IMR-90 (cell line): ENCODE data around the gene SLC22A14. TPM values are rescaled to one million over a fixed set of nuclear protein-coding genes. Genes with fewer than 3 reads are reported as not detected.

Source experiments
- ATAC-seq: fragments of 200-7000 bp; cut with Tn5 transposase; 2 replicates; pipeline ENCODE4 v1.9.1; 2020; ENCODE audit warnings: low read depth, mild to moderate bottlenecking, moderate library complexity
- BruUV-seq: library from RNA; stranded (reverse); fragments of 400-500 nt; replicated peaks from 2 replicates; lab custom pipeline; 2021; lab: Mats Ljungman, UMichigan
- CTCF ChIA-PET: fragments of 300-600 bp; formaldehyde crosslinking; extraction: SDS; loops from one replicate; lab custom pipeline; 2021; ENCODE audit warnings: antibody characterized with exemption; lab: Yijun Ruan, JAX
- POLR2A ChIA-PET: fragments of 300-600 bp; sonication (Branson Sonifier 250); formaldehyde crosslinking; loops from one replicate; lab custom pipeline; 2022; ENCODE audit warnings: antibody characterized with exemption; ENCODE audit not compliant: unreplicated experiment; lab: Charles Lee
- DNase-seq: peaks from one replicate; pipeline ENCODE4 v3.0.0; 2013
- H2AFZ ChIP-seq: replicated peaks from 2 replicates; pipeline ENCODE3; 2013; ENCODE audit warnings: low read length, mild to moderate bottlenecking; ENCODE audit not compliant: poor library complexity
- H2AK5ac ChIP-seq: 2 replicates; pipeline ENCODE4 v1.6.1; 2013; ENCODE audit warnings: low read depth, low read length, inconsistent platforms
- H2AK9ac ChIP-seq: replicated peaks from 2 replicates; pipeline ENCODE3; 2013; ENCODE audit warnings: mild to moderate bottlenecking, low read depth, low read length, moderate library complexity; ENCODE audit not compliant: poor library complexity
- H2BK120ac ChIP-seq: 2 replicates; pipeline ENCODE4 v1.6.1; 2013; ENCODE audit warnings: low read depth, low read length, inconsistent platforms
- H2BK15ac ChIP-seq: 3 replicates; pipeline ENCODE4 v1.6.1; 2013; ENCODE audit warnings: low read depth, low read length, inconsistent platforms
- H2BK20ac ChIP-seq: 2 replicates; pipeline ENCODE4 v1.6.1; 2013; ENCODE audit warnings: low read depth, mild to moderate bottlenecking, inconsistent platforms, low read length, moderate library complexity
- H2BK5ac ChIP-seq: 2 replicates; pipeline ENCODE4 v1.6.1; 2013; ENCODE audit warnings: mild to moderate bottlenecking, low read depth, low read length, inconsistent platforms; ENCODE audit not compliant: poor library complexity, severe bottlenecking
- H3K14ac ChIP-seq: replicated peaks from 2 replicates; pipeline ENCODE4 v1.6.1; 2013; ENCODE audit warnings: low read depth, low read length, inconsistent platforms
- H3K18ac ChIP-seq: 2 replicates; pipeline ENCODE4 v1.6.1; 2013; ENCODE audit warnings: low read depth, low read length, control low read depth
- H3K23ac ChIP-seq: 2 replicates; pipeline ENCODE4 v1.6.1; 2013; ENCODE audit warnings: low read depth, low read length, inconsistent platforms
- H3K27ac ChIP-seq: 2 replicates; pipeline ENCODE4 v1.5.1; 2013; ENCODE audit warnings: mild to moderate bottlenecking, control low read depth, low read length; ENCODE audit not compliant: insufficient read depth
- H3K27me3 ChIP-seq: 2 replicates; pipeline ENCODE4 v1.6.1; 2013; ENCODE audit warnings: low read length; ENCODE audit not compliant: control insufficient read depth, insufficient read depth
- H3K36me3 ChIP-seq: 2 replicates; pipeline ENCODE4 v1.6.1; 2013; ENCODE audit warnings: low read length, mixed read lengths; ENCODE audit not compliant: control insufficient read depth, insufficient read depth
- H3K4ac ChIP-seq: 2 replicates; pipeline ENCODE4 v1.6.1; 2013; ENCODE audit warnings: low read depth, low read length, inconsistent platforms
- H3K4me1 ChIP-seq: 2 replicates; pipeline ENCODE4 v1.6.1; 2013; ENCODE audit warnings: low read length, mixed read lengths; ENCODE audit not compliant: control insufficient read depth, insufficient read depth
- H3K4me2 ChIP-seq: 2 replicates; pipeline ENCODE4 v1.6.1; 2013; ENCODE audit warnings: low read depth, mild to moderate bottlenecking, control low read depth, low read length, moderate library complexity
- H3K4me3 ChIP-seq: 2 replicates; pipeline ENCODE4 v1.5.1; 2013; ENCODE audit warnings: low read depth, mild to moderate bottlenecking, control low read depth, low read length, moderate library complexity; ENCODE audit not compliant: insufficient read depth
- H3K56ac ChIP-seq: 2 replicates; pipeline ENCODE4 v1.6.1; 2013; ENCODE audit warnings: low read length, inconsistent platforms; ENCODE audit not compliant: insufficient read depth; ENCODE audit errors: extremely low read depth
- H3K79me1 ChIP-seq, 2 experiments: 2 replicates each; pipeline ENCODE4 v1.6.1; 2013; ENCODE audit warnings: low read length in 2 of 2, inconsistent platforms in 1 of 2, low read depth in 1 of 2
- H3K9ac ChIP-seq: 2 replicates; pipeline ENCODE4 v1.6.1; 2013; ENCODE audit warnings: low read depth, low read length, control low read depth
- H3K9me1 ChIP-seq: 2 replicates; pipeline ENCODE4 v1.6.1; 2013; ENCODE audit warnings: low read length, inconsistent platforms; ENCODE audit not compliant: insufficient read depth
- H3K9me3 ChIP-seq: 2 replicates; pipeline ENCODE4 v1.6.1; 2013; ENCODE audit warnings: low read length; ENCODE audit not compliant: control insufficient read depth, insufficient read depth
- H4K20me1 ChIP-seq: 2 replicates; pipeline ENCODE4 v1.6.1; 2013; ENCODE audit warnings: low read length, inconsistent platforms; ENCODE audit not compliant: insufficient read depth
- H4K5ac ChIP-seq: 2 replicates; pipeline ENCODE4 v1.6.1; 2013; ENCODE audit warnings: mild to moderate bottlenecking, low read depth, low read length, control low read depth
- H4K8ac ChIP-seq, 2 experiments: 2 replicates each; pipeline ENCODE4 v1.6.1; 2013; ENCODE audit warnings: low read depth in 2 of 2, low read length in 2 of 2, control low read depth in 1 of 2, inconsistent platforms in 1 of 2
- H4K91ac ChIP-seq: 2 replicates; pipeline ENCODE4 v1.6.1; 2013; ENCODE audit warnings: low read depth, low read length, inconsistent platforms; ENCODE audit not compliant: insufficient read depth
- BHLHE40 ChIP-seq: fragments of 150-350 bp; IDR thresholded peaks from 2 replicates; pipeline ENCODE4 v1.6.1; 2016; ENCODE audit warnings: mild to moderate bottlenecking, low read depth, low read length
- CEBPB ChIP-seq: IDR thresholded peaks from 2 replicates; pipeline ENCODE4 v1.6.1; 2012; ENCODE audit warnings: low read depth, low read length, improper control_type of control experiment
- CHD1 ChIP-seq: IDR thresholded peaks from 2 replicates; pipeline ENCODE4 v1.6.1; 2012; ENCODE audit warnings: low read depth, low read length, improper control_type of control experiment
- CTCF ChIP-seq: conservative IDR thresholded peaks from 2 replicates; pipeline ENCODE4 v1.5.1; 2012; ENCODE audit warnings: mild to moderate bottlenecking, low read depth, low read length, improper control_type of control experiment
- FOS ChIP-seq: fragments of 150-350 bp; IDR thresholded peaks from 2 replicates; pipeline ENCODE4 v1.6.1; 2016; ENCODE audit warnings: low read depth, low read length
- MAZ ChIP-seq: IDR thresholded peaks from 2 replicates; pipeline ENCODE4 v1.6.1; 2012; ENCODE audit warnings: low read depth, mild to moderate bottlenecking, low read length, improper control_type of control experiment, moderate library complexity, borderline replicate concordance
- MXI1 ChIP-seq: IDR thresholded peaks from 2 replicates; pipeline ENCODE4 v1.6.1; 2012; ENCODE audit warnings: low read depth, mild to moderate bottlenecking, low read length, moderate library complexity, borderline replicate concordance
- NFE2L2 ChIP-seq: fragments of 150-350 bp; IDR thresholded peaks from 2 replicates; pipeline ENCODE4 v1.6.1; 2016; ENCODE audit warnings: low read depth, mild to moderate bottlenecking, low read length
- RAD21 ChIP-seq: IDR thresholded peaks from 2 replicates; pipeline ENCODE4 v1.6.1; 2012; ENCODE audit warnings: low read length, improper control_type of control experiment
- RCOR1 ChIP-seq: IDR thresholded peaks from 2 replicates; pipeline ENCODE4 v1.6.1; 2012; ENCODE audit warnings: mild to moderate bottlenecking, low read length, improper control_type of control experiment; ENCODE audit not compliant: insufficient replicate concordance
- RFX5 ChIP-seq: IDR thresholded peaks from 2 replicates; pipeline ENCODE4 v1.8.0; 2012; ENCODE audit warnings: low read depth, mild to moderate bottlenecking, low read length, moderate library complexity
- SMC3 ChIP-seq: fragments of 150-350 bp; IDR thresholded peaks from 2 replicates; pipeline ENCODE4 v1.6.1; 2016; ENCODE audit warnings: low read depth, mild to moderate bottlenecking, antibody characterized with exemption, low read length, moderate library complexity
- WGBS, 2 experiments: methylation state at CpG; one replicate each; pipeline versions ENCODE4 v1.1.5 to v1.1.7; 2013; ENCODE audit warnings: missing lambda C conversion rate in 2 of 2; ENCODE audit not compliant: insufficient read length in 1 of 2; ENCODE audit errors: extremely low coverage in 2 of 2; 5-methylcytosine and 5-hydroxymethylcytosine counted together
- dilution Hi-C: fragments of 300-500 bp; cut with HindIII; formaldehyde crosslinking; loops from one replicate; pipeline ENCODE4 v1.14.3; 2018; ENCODE audit warnings: low sequenced_read_pairs; ENCODE audit not compliant: unreplicated experiment
- in situ Hi-C: fragments of 300-500 bp; cut with MboI; formaldehyde crosslinking; loops from 3 replicates; pipeline ENCODE4 v1.14.3; 2019; ENCODE audit warnings: low sequenced_read_pairs, inconsistent platforms, mixed read lengths
- intact Hi-C: fragments of 100-400 bp; cut with micrococcal nuclease; formaldehyde crosslinking; loops from 2 replicates; pipeline ENCODE4 v1.10.0; 2022
- polyA plus RNA-seq, 3 experiments: library from polyadenylated mRNA; depleted of rRNA; stranded (reverse); fragments of >200 nt; gene quantifications; 2 replicates each; pipeline ENCODE4 v1.2.3, GENCODE V29; 2012; ENCODE audit warnings: low replicate concordance in 1 of 3
- total RNA-seq: library from RNA; depleted of rRNA; stranded (reverse); fragments of >200 nt; gene quantifications from 2 replicates; pipeline ENCODE4 v1.2.3, GENCODE V29; 2012
- TF ChIP-seq, protein P1 (sequence below): fragments of 150-350 bp; IDR thresholded peaks from 2 replicates; pipeline ENCODE4 v1.6.1; 2016; ENCODE audit warnings: low read depth, mild to moderate bottlenecking, low read length, moderate library complexity, borderline replicate concordance

SLC22A14 gene
- total and polyA plus RNA-seq, 2 of the 4 experiments (the other 2 are of a cell fraction) = under 0.01 to 0.07 TPM

DNA sequence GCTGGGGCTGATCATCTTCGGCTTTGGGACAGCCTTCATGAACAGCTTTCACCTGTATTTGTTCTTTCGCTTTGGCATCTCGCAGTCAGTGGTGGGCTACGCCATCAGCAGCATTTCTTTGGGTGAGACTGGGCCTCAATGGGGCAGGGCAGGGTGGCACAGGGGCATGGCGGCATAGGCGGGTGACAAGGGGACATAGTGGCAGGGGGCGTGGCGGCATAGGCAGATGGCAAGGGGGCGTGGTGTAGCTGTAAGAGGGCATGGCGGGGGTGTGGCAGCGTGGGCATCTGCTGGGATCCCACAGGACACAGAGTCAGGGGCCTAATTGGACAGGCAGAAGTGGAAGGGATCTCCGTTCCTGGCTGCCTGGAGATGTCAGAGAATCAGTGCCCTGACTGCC, 25.5 kb downstream of the SLC22A14 start:
- H2BK15ac ChIP-seq = no peak overlapping the region
- no CpG with 5 or more reads among the region's 12 CpGs for WGBS, 2 experiments
- no peak overlapping the region for H3K23ac ChIP-seq
- H3K4me3 ChIP-seq = no peak overlapping the region
- in situ Hi-C loops (no loop called here), intact Hi-C loops (no loop called here), dilution Hi-C loops (no loop called here)
- H3K9ac ChIP-seq = no peak overlapping the region
- DNase-seq = no peak
- H4K91ac ChIP-seq = no peak overlapping the region
- no peak overlapping the region for H3K56ac ChIP-seq
- H2BK20ac ChIP-seq = no peak overlapping the region
- H3K18ac ChIP-seq = no peak overlapping the region
- ATAC-seq = no peak
- no peaks in the 10 kb centered on the region for H4K20me1 ChIP-seq
- H3K4me1 ChIP-seq = no peaks in the 10 kb centered on the region
- TF ChIP-seq CHD1 (no peak), MXI1 (no peak), SMC3 (no peak), BHLHE40 (no peak), RAD21 (no peak), NFE2L2 (no peak), CEBPB (no peak), CTCF (no peak), RCOR1 (no peak), FOS (no peak), MAZ (no peak), RFX5 (no peak)
- TF ChIP-seq, protein P1, sequence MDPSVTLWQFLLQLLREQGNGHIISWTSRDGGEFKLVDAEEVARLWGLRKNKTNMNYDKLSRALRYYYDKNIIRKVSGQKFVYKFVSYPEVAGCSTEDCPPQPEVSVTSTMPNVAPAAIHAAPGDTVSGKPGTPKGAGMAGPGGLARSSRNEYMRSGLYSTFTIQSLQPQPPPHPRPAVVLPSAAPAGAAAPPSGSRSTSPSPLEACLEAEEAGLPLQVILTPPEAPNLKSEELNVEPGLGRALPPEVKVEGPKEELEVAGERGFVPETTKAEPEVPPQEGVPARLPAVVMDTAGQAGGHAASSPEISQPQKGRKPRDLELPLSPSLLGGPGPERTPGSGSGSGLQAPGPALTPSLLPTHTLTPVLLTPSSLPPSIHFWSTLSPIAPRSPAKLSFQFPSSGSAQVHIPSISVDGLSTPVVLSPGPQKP = no peak
- no peak overlapping the region for H3K14ac ChIP-seq
- H3K27ac ChIP-seq = no peak overlapping the region
- no peak overlapping the region for H2AK9ac ChIP-seq
- H3K79me1 ChIP-seq = no peaks in the 10 kb centered on the region
- no peak overlapping the region for H2BK120ac ChIP-seq
- no peaks in the 10 kb centered on the region for H3K9me1 ChIP-seq
- ChIA-PET CTCF (no interaction called here), POLR2A (no interaction called here)
- no peak overlapping the region for H3K4ac ChIP-seq
- peaks cover 25% of the 10 kb centered on the region for H3K27me3 ChIP-seq
- H4K8ac ChIP-seq = no peak overlapping the region
- no peaks in the 10 kb centered on the region for H3K9me3 ChIP-seq
- H3K36me3 ChIP-seq = no peaks in the 10 kb centered on the region
- H2BK5ac ChIP-seq = no peak overlapping the region
- H4K5ac ChIP-seq = no peak overlapping the region
- no TSS peak for BruUV-seq
- no peak overlapping the region for H3K4me2 ChIP-seq
- no peak overlapping the region for H2AK5ac ChIP-seq
- H2AFZ ChIP-seq = no peak overlapping the region
